GM19395 (cell line): ENCODE data around the gene SF3B1.
"Not testable (repeated sequence)": the region's sequence is repeated elsewhere in the genome, so short reads cannot be mapped to it uniquely, and the experiment has no call there.

Experiments used
- ATAC-seq: cut with Tn5 transposase; IDR thresholded peaks from one replicate; pipeline ENCODE4 v1.9.1; 2021; ENCODE audit warnings: mild to moderate bottlenecking, moderate library complexity; ENCODE audit not compliant: unreplicated experiment

SF3B1 gene, protein sequence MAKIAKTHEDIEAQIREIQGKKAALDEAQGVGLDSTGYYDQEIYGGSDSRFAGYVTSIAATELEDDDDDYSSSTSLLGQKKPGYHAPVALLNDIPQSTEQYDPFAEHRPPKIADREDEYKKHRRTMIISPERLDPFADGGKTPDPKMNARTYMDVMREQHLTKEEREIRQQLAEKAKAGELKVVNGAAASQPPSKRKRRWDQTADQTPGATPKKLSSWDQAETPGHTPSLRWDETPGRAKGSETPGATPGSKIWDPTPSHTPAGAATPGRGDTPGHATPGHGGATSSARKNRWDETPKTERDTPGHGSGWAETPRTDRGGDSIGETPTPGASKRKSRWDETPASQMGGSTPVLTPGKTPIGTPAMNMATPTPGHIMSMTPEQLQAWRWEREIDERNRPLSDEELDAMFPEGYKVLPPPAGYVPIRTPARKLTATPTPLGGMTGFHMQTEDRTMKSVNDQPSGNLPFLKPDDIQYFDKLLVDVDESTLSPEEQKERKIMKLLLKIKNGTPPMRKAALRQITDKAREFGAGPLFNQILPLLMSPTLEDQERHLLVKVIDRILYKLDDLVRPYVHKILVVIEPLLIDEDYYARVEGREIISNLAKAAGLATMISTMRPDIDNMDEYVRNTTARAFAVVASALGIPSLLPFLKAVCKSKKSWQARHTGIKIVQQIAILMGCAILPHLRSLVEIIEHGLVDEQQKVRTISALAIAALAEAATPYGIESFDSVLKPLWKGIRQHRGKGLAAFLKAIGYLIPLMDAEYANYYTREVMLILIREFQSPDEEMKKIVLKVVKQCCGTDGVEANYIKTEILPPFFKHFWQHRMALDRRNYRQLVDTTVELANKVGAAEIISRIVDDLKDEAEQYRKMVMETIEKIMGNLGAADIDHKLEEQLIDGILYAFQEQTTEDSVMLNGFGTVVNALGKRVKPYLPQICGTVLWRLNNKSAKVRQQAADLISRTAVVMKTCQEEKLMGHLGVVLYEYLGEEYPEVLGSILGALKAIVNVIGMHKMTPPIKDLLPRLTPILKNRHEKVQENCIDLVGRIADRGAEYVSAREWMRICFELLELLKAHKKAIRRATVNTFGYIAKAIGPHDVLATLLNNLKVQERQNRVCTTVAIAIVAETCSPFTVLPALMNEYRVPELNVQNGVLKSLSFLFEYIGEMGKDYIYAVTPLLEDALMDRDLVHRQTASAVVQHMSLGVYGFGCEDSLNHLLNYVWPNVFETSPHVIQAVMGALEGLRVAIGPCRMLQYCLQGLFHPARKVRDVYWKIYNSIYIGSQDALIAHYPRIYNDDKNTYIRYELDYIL

DNA sequence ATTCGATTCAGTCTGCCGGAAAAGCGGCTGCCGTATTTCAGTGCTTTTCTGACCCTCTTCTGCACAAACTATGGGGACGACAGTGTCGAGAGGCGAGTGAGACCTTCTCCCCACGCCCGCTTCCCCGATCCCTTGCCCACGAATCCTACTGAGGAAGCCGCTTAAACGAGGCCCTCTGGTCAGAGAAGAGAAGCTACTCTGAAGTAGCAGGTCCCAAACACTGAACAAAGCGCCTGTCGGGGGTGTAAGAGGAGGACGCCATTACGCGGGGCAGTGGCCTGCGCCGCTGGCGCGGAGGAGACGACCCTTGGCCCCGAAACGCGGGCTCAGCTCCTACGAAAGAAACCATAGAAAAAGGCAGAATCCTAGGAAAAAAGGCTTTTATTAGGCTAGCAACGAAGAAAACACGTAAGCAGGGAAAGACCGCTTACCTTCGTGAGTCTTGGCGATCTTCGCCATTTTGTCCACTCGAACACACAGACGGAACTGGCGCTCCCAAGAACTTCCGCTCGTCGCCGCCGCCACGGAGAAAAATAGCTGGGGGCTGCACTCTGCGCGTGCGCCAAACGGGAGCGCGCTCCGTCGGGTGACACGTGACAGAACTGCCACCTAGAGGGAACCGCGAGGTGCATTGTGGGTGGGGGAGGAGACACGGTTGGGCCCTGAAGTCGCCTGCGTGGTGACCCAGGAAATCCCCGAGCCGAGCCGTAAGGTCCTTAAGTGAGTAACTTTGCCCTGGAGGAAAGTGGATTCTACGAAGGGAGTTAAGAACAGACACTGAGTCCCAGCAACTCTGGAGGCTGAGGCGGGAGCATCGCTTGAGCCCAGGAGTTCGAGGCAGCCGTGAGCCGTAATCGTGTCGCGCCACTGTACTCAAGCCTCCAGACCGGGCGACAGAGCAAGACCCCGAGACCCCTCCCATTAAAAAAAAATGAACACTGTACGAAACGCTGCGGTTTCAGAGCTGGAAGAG, at the start of gene SF3B1:
TSS of gene SF3B1 (minus strand) at position 488 of the 973 bp plus-strand sequence. CDS start at position 459, 29 bp downstream.
- peak; percentile 93 for ATAC-seq

DNA sequence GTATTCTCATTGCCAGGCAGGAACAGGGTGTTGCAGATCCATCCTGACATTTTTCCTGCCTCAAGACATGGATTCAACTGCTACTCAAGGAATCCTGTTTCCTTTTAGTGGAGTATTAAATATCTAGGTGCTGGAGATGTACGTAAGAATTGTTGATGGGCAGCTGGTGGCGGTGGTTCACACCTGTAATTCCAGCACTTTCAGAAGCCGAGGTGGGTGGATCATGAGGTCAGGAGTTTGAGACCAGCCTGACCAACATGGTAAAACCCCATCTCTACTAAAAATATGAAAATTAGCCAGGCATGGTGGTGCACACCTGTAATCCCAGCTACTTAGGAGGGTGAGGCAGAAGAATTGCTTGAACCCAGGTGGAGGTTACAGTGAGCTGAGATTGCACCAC, 49.4 kb upstream of the SF3B1 start:
- not testable (repeated sequence) for ATAC-seq

DNA sequence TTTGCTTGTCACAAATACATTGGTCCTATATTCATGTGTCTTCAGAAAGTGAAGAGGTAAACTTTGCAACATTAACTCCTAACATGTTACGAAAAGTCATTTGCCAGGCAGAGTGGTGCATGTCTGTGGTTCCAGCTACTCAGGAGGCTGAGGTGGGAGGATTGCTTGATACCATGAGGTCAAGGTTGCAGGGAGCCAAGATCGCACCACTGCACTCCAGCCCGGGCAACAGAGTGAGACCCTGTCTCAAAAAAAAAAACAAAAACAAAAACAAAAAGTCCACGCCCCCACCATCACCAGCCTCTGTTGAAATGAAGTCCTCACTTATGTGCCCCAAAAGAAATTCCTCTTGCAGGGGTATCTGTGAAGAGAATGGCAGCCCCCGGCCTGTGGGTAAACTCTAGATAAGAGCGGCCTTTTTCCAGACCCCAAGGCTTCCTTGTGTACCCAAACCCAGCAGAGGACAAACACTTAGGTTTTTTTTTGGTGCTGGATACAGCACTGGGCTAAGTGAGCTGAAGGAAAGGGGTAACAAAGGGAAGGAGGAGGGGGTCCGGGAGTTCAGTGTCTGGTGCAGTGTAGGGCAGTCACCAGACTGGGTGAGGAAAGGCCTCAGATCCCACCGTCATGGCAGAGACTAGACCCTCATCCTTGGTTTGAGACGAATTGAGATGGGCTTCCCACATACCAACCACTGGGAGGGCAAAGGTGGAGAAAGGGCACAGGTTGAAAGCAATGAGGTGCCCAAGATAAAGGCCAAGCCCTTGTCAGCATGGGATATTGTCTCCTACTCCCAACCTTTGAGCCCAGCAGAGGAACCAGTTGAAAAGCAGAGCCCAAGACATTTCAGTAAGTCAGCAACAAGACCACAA, 45.6 kb upstream of the SF3B1 start:
- no peak for ATAC-seq

DNA sequence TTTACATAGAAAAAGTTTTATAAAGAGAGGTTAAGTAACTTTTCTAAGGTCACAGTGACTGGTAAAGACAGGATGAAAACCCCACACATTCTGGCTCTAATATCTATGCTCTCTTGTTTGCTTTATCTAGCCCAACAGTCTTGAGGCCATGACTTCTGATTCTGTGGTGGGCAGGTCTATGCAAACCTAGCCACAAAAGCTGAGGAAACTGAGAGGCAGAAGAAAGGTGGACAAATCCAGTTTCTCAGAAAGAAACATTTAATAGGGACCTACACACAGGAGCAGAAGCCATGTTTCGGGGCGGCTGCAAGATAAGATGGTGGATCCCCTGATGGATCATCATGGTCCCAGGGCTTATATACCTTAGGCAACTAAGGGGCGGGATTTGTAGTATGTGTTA, 43.0 kb upstream of the SF3B1 start:
- no peak for ATAC-seq

DNA sequence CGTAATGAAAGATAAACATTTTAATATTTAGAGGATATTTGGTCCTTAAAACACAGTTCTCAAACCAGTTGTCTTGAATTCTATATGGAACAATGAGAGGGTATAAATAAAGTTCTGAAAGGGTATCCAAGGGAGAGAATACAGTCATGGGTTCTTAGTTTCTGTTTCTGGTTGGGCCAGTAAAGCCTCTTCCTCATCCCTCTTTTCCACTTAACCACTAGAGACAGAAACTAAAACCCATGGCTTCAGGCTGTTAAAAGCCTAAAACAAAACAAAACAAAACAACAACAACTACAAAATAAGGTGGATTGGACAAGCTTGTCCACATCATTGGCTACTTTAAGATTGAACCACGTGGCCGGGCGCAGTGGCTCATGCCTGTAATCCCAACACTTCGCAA, 37.3 kb upstream of the SF3B1 start:
- ATAC-seq = no peak

DNA sequence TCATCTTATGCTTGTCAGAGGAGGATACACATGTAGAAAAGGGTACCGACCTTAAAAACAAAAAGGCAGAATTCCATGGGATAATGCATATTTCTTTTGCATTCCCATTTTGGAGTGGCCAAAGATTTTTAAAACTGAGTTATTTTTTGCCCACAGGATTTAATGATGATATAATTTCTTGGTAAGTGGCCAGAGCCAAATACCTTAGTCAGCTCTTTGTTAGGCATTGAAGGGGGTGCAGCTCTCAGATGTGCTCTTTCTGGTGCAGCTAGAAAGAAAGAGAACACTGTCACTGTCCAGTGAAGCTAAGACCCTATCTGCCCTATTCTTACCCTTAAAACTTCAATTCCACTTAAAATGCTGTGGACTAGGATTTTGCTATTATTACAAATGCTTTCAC, 29.3 kb upstream of the SF3B1 start:
- ATAC-seq = no peak

DNA sequence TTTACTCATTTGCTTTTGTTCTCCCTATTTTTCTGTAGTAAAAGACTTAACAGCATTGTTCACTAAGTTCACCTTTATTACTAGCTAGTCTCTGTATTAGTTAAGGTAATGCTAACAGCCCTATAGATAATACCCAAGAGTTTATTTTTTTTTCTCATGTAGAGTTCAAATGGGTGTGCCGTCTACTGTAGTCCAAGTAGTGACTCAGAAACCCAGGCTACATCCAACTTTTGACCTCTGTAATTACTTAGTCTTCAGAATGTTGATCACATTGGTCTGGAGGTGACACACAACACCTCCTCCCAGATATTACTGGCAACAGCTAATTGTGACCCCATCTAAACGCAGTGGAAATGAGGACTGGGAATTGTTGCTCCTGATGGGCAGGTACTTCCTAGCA, 26.2 kb upstream of the SF3B1 start:
- ATAC-seq = no peak

DNA sequence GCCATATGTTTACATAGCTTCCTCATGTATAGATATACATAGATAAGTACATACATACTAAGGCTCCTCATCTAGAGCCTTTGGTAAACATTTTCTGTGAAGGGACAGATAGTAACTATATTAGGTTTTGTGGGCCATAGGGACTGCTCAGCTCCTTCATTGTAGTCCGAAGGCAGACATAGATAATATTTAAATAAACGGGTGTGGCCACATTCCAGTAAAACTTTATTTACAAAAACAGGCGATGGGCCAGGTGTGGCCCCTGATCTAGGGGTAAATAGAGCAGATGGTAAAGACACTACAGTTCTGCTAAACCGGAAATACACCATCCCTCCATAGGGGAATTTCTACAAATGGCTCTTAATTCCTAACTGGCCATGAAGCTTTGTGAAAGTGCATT, 25.8 kb upstream of the SF3B1 start:
- ATAC-seq = no peak

DNA sequence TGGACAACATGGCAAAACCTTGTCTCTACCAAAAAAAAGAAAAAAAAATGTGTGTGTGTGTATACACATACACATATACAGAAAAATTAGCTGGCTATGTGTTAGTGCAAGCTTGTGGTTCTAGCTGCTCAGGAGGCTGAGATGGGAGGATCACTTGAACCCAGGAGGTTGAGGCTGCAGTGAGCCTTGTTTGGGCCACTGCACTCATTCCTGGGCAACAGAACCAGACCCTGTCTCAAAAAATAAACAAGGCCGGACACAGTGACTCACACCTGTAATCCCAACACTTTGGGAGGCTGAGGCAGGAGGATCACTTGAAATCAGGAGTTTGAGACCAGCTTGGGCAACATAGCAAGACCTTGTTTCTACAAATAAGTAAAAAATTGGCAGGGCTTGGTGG, 20.6 kb upstream of the SF3B1 start:
- no peak for ATAC-seq

DNA sequence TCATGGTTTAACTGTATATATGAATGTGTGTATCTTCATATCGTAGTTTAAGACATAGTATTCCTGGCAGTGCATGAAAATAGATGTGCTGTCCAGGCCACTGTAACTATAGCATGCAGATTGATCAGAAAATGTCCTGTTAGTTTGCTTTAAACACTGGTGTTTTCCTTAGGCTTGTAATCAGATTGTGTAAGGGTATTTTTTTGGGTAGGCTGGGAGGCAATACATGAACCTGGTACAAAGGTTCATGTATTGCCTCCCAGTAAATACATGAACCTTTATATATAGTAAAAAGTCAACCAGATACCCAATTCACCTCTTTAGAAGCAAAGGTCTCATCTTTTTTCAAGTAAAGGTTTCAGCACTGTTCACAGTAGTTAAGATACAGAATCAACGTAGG, 20.1 kb upstream of the SF3B1 start:
- ATAC-seq = no peak

DNA sequence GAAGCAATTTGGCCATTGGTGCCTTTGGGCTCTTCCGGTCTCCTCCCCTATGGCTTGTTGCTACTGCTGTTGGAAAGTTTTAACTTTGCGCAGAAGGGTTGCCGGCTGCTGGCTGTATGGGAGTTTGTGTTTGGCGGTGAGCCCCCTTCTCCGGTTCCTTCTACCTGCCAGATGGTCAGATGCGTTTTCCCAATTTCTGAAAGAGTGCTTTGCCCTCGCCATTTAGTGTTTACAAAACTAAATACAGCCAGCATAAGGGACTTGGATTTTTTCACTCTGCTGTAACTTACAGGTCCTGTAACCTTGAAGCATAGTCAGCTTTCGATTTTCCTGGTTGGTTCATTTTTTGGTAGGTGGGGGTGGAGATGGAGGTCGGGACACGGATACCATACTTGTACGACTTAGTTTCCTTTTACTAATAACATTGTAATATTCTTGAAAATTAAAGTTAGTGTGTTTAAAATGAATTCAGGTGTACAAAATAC, 19.1 kb upstream of the SF3B1 start:
- ATAC-seq = peak; percentile 47

DNA sequence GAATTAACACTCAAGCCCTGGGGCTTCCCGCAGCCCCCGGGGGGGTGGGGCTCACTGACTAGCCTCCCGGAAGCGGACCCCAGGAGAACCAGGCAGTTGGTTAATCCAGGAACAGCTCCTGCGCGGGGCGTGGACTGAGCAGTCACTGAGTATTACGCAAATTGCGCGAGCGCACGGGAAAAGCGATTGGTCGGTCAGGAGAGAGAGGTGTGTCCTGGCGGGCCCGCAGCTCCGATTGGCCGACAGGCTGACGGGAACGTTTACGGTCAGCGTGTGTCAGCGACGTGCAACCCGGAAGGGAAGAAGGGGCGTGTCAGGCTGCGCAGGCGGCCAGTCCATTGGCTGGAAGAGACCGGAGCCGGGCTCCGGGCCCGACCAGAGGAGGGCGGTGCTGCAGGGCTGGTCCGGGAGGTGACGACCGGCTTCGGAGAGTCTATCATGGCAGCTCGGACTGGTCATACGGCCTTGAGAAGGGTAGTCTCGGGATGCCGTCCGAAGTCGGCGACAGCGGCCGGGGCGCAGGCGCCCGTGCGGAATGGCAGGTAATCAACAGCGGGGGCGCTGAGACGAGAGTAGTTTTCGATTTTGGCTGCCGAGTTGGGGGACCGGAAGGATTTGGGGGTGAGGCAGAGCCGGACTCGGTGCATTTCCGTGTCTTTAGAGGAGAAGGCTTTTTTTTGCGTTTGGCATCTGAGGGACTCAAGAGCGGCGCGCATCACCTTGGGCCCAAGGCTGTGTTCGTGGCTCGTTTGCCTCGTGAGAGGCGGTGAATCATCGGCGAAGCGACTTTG, 18.5 kb upstream of the SF3B1 start, which contains the start of gene COQ10B:
TSS of gene COQ10B (plus strand) at position 430 of the 791 bp plus-strand sequence. CDS start at position 439, 9 bp downstream.
- ATAC-seq = peak; percentile 95

DNA sequence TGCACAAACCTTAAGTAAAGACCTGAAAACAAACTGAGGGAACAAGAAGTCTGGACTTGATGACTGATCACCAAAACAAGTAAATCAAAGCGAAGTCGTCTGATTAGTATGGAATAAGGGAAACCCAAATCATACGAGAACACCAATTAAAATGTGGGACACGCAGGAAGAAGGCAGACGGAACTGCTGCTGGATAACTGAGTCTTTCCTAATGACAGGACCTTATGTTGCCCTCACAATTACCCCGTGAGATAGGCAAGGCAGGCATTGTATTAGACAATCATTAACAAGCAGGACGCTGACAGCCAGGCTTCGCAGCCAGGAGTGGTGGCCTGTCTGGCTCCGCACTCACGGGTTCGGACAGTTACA, 17.9 kb upstream of the SF3B1 start:
- ATAC-seq = no peak

DNA sequence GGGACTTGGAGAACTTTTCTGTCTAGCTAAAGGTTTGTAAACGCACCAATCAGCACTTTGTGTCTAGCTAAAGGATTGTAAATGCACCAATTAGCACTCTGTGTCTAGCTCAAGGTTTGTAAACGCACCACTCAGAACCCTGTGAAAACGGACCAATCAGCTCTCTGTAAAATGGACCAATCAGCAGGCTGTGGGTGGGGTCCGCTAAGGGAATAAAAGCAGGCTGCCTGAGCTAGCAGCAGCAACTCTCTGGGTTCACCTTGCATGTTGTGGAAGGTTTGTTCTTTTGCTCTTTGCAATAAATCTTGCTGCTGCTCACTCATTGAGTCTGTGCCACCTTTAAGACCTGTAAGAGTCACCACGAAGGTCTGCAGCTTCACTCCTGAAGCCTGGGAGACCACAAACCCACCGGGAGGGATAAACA, 16.1 kb upstream of the SF3B1 start:
- ATAC-seq = not testable (repeated sequence)

DNA sequence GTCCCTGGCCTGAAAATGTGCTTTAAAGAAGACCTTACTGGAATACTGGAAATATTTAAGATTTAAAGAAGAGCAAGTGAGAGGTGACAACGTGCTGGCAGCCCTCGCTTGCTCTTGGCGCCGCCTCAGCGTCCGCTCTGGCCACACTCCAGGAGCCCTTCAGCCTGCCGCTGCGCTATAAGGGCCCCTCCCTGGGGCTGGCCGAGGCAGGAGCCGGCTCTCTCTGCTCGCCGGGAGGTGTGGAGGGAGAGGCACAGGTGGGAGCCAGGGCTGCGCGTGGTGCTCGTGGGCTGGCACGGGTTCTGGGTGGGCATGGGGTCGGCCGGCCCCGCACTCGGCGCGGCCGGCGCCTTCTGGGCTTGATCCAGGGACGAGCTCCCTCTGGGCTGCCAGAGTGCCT, 15.6 kb upstream of the SF3B1 start:
- no peak for ATAC-seq

DNA sequence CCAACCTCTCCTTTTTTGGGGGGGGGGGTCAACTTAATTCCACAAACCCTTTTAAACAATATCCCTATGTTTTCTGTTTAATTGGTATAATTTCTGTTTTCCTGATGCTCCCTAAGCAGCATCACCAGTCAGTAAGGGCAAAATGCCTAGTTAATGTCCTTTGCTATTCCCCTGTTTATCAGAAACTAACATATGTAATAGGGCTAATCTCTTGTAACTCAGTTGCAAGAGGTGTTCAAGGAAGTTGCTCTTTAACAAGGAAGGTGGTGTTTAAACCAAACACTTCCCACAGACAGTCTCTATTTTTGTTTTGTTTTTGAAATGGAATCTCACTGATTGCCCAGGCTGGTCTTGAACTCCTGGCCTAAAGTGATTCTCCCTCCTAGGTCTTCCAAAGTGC, 12.0 kb upstream of the SF3B1 start:
- no peak for ATAC-seq

DNA sequence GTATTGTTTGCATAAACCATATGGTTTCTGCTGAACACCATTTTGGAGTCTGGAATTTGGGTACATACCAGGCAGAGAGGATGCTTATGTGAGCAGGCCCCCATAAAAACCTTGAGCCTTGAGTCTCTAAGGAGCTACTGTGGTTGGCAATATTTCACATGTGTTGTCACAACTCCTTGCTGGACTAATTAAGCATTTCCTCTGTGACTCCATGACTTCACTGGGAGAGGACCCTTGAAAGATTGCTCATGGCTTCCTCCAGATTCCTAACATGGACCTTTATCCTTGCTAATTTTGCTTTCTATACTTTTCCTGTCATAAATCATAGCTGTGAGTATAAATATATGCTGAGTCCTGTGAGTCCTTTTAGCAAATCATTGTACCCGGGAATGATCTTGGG, 10.9 kb upstream of the SF3B1 start:
- ATAC-seq = no peak

DNA sequence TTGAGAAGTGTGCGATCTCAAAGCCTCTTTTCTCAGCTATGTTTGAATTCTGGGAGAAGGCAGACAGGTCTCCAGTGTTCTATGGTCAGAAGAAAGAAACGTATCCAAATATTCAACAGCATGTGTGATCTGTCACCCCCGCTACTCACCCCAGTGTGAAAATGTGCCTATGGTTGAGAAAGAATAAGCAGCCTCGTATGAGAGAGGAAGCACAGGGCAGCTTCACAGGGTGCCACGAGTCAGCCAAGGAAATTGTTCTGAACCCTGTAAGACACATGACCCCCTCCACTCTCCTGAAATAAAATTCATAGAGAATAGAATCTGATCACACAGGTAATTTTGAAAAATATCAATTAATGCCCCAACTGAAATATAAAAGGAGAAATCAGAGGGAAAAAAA, 8.0 kb upstream of the SF3B1 start:
- ATAC-seq = no peak
